Omental fat pad (tissue), 4 donors: ENCODE measurements around the gene GARIN5B. TPM values are rescaled to one million over a fixed set of nuclear protein-coding genes. Genes with fewer than 3 reads are reported as not detected.

Experiments
- ATAC-seq: fragments of 150-250 bp; one replicate; pipeline ENCODE4 v1.9.1; 2016; ENCODE audit warnings: mild to moderate bottlenecking, moderate library complexity; ENCODE audit not compliant: low FRiP score
- DNase-seq: peaks from one replicate; pipeline ENCODE4 v3.0.0-alpha.2; 2019; ENCODE audit warnings: low spot score
- CTCF ChIP-seq, 3 donors: fragments of 450-650 bp; IDR thresholded peaks; one replicate each; pipeline ENCODE4 v1.5.1; 2016 to 2017; ENCODE audit warnings: antibody characterized with exemption in 3 of 3, mild to moderate bottlenecking in 3 of 3, moderate library complexity in 2 of 3
- total RNA-seq, 4 donors: library from RNA; depleted of rRNA; stranded (reverse); fragments of >200 nt; gene quantifications; one replicate each; pipeline ENCODE4 v1.1.0, GENCODE V29; 2016

The GARIN5B gene
- total RNA-seq, 4 donors from 2014 or later = 0.09 TPM; not detected in 3

DNA sequence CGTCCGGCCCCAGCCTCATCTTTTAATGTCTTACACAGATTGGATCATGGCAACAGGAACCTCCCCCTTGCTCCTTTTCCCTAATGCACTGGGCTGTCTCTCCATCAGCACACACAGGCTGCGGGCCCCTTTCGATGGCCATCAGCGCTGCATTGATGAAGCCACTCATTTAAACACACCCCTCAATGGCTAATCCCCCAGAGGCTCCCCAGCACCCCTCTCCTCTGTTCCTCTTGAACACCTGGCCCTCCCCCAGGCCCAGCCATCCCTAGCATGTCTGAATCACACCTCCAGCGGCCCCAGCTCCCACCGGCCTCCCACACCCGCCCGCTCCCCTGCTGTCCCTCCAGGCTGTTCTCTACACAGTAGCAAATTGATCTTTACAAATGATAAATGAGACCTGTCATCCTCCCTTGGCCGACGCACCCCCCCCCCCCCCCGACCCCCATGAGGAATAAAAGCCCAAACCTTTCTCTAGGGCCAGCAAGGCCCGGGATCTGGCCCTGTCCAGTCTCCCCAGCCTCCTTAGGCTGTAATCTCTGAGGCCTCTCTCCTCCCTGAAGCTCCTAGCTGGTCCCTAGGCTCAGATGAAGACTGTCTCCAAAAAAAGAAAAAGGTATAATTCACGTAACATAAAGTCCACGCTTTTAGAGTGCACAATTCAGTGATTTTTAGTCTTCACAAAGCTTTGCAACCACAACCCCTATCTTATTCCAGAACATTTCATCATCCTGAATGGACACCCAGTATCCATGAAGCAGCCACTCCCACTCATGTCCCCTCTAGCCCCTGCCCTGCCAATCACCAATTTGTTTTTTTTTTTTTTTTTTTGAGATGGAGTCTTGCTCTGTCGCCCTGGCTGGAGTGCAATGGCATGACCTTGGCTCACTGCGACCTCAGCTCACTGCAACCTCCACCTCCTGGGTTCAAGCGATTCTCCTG, 30.0 kb upstream of the GARIN5B start:
- TF ChIP-seq CTCF (IDR thresholded peaks at IDR 0.05) = no peak
- DNase-seq (no peak), ATAC-seq (no peak)

DNA sequence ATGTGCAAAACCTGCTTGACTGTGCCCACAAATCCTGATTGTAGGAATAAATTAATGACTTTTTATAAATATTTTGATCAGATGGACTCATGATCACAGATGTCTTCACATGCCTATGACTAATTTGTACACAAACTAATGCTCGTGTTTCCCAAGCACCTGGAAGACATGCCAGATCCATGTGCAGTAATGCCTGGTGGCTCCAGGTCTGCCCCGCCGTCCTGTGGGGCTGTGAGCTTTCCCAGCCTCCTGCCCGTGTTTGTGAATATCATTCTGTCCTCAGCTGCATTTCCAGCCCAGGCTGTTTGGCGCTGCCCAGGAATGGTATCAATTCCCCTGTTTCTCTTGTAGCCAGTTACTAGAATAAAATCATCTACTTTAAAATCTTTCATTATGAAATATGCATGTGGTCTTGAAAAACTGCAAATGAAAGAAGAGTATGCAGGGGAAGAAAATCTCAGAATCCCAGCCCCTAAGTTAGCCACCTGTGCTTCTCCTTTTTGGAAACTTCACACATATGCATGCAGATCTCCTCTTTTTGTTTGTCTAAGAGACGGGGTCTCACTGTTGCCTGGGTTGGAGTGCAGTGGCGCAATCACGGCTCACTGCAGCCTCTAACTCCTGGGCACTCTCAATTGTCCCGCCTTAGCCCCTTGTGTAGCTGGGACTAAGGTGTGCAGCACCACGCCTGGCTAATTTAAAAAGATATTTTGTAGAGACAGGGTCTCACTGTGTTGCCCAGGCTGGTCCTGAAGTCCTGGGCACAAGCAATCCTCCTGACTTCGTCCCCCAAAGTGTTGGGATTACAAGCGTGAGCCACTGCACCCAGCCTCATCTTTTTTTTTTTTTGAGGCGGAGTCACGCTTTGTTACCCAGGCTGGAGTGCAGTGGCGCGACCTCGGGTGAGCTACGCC, 28.9 kb upstream of the GARIN5B start:
- DNase-seq (no peak), ATAC-seq (no peak)
- no peak for TF ChIP-seq CTCF (IDR thresholded peaks at IDR 0.05)

DNA sequence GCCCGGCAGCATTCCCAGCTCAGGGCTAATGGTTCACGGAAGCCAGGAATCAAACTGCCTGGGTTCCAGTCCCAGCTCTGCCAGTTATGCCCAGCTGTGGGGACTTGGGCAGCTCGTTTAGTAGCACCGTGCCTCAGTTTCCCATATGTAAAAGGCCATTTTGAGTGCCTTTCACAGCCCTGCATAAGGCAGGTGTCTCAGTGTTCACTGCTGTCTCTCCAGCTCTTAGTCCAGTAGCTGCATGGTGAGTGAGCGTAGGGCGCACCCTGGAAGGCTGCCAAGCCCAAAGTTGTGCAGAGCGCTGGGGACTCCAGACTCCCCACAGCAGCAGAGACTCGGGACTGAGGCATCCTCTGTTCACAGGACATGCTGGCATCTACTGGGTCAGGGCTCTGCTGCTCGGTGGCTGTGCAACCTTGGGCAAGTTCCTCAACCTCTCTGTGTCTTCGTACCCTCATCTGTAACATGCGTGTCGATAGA, 28.2 kb upstream of the GARIN5B start:
- DNase-seq (no peak), ATAC-seq (no peak)
- TF ChIP-seq CTCF (IDR thresholded peaks at IDR 0.05) = no peak

DNA sequence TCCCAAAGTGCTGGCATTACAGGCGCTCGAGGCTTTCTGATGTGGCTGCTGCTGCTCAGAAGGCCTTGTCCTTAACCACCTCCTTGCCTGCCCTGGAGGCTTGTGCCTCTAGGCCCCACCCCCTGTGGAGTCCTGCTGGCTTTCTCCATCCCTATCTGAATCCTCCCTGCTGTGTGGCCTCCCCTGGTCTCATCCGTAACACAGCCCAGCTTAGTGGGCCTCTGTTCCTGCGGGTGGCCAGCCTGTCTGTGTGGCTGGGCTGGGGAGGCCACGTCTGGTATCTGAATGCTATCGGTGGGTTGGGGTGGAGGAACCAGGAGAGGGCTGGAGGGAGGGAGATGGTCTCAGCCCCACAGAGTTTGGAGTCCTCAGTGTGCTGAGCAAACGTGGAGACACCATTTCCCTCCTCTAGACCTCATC, 27.4 kb upstream of the GARIN5B start:
- DNase-seq (no peak), ATAC-seq (no peak)
- no peak for TF ChIP-seq CTCF (IDR thresholded peaks at IDR 0.05)

DNA sequence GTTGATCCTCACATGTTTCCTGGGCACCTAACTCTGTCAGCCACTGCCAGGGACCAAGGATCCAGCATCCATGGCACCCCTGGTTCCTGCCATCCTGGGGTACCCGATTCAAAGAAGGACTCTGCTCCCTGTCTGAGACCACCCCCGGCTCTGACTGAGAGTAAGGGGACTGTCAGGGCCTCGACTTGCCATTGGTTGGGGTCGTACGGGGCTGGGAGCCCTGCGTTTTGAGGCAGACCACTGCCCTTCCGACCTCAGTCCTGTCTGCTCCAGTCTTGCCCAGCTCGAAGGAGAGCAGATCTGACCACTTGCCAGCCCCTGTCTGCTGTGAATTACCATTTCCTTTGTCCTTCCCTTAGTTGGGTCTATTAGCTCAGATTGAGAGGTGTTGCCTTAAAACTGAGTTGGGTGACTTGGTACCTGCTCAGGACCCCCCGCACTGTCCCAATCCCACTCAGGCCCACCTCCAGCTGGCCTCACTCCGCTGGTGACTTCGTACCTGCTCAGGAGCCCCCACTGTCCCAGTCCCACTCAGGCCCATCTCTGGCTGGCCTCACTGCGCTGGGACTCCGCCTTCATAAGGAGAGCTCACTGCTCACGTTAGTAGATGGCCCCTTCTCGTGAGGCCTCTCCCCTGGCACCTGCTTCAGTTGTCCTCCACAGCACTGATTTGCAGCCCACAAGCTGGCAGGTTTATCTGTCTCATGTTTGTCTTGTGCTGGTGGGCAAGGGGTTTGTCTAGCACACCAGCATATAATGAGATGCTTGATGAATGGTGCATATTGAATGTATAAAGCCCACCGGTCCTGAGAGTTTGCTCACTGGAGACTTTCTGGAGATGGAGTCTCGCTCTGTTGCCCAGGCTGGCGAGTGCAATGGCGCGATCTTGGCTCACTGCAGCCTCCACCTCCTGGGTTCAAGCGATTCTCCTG, 26.6 kb upstream of the GARIN5B start:
- DNase-seq (no peak), ATAC-seq (no peak)
- no peak for TF ChIP-seq CTCF (IDR thresholded peaks at IDR 0.05)
